Esophagus (tissue), 2 donors: ENCODE data around the gene GRB14. TPM values are rescaled to one million over a fixed set of nuclear protein-coding genes. Genes with fewer than 3 reads are reported as not detected.

Experiments
- H3K27ac ChIP-seq, 2 donors: one replicate each; pipeline ENCODE4 v1.5.1; 2013; ENCODE audit warnings: low read depth in 2 of 2, mild to moderate bottlenecking in 2 of 2, inconsistent platforms in 1 of 2, low read length in 1 of 2, moderate library complexity in 1 of 2
- H3K27me3 ChIP-seq, 2 donors: one replicate each; pipeline ENCODE4 v1.6.1; 2013; ENCODE audit warnings: low read length in 2 of 2, control low read depth in 1 of 2, mild to moderate bottlenecking in 1 of 2; ENCODE audit not compliant: insufficient read depth in 2 of 2, control insufficient read depth in 1 of 2
- H3K36me3 ChIP-seq, 2 donors: one replicate each; pipeline ENCODE4 v1.6.1; 2013; ENCODE audit warnings: low read length in 1 of 2; ENCODE audit not compliant: control insufficient read depth in 2 of 2, insufficient read depth in 2 of 2
- H3K4me1 ChIP-seq, 2 donors: one replicate each; pipeline ENCODE4 v1.6.1; 2013; ENCODE audit warnings: low read length in 1 of 2; ENCODE audit not compliant: control insufficient read depth in 2 of 2, insufficient read depth in 2 of 2
- H3K4me3 ChIP-seq, 2 donors: one replicate each; pipeline ENCODE4 v1.5.1; 2013; ENCODE audit warnings: low read length in 2 of 2, mild to moderate bottlenecking in 2 of 2, low read depth in 1 of 2, moderate library complexity in 1 of 2
- H3K9me3 ChIP-seq, 2 donors: one replicate each; pipeline ENCODE4 v1.6.1; 2013; ENCODE audit warnings: mild to moderate bottlenecking in 2 of 2, low read depth in 1 of 2, low read length in 1 of 2, moderate library complexity in 1 of 2; ENCODE audit not compliant: control insufficient read depth in 2 of 2, insufficient read depth in 1 of 2
- WGBS, 2 donors: extraction: QIAGEN DNeasy Blood & Tissue Kit; methylation state at CpG; one replicate each; pipeline ENCODE4 v1.1.7; 2013; 5-methylcytosine and 5-hydroxymethylcytosine counted together
- polyA plus RNA-seq, 2 donors: library from polyadenylated mRNA; stranded (reverse); fragments of 200-250 nt; gene quantifications; one replicate each; pipeline ENCODE4 v1.2.3, GENCODE V29; 2013
- donor health status: healthy with polysubstance abuse.
- donor health status: Bipolar disorder and iron deficiency.

The GRB14 gene
- polyA plus RNA-seq, 2 donors, result 1.1 to 4.0 TPM

DNA sequence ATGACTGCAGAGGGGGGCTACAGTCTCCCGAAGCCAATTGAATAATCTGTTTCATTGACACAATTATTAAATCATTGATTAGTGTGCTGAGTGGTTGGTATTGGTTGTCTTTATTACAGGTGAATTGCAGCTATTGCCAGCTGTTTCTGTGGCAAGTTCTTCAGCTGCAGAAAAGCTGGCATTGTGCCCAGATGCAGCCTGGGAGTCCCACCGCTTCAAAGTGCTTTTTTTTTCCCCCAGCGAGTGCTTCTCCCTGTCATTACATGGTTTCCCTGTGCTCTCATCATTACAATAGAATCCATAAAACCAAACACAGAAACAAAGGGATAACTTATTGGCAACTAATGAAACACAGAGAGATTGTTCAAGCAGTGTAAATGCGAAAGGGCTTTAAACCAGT, 164.7 kb downstream of the GRB14 start:
- WGBS, 2 donors, result 24 to 31% methylated on average over 4 of the region's 4 CpGs

DNA sequence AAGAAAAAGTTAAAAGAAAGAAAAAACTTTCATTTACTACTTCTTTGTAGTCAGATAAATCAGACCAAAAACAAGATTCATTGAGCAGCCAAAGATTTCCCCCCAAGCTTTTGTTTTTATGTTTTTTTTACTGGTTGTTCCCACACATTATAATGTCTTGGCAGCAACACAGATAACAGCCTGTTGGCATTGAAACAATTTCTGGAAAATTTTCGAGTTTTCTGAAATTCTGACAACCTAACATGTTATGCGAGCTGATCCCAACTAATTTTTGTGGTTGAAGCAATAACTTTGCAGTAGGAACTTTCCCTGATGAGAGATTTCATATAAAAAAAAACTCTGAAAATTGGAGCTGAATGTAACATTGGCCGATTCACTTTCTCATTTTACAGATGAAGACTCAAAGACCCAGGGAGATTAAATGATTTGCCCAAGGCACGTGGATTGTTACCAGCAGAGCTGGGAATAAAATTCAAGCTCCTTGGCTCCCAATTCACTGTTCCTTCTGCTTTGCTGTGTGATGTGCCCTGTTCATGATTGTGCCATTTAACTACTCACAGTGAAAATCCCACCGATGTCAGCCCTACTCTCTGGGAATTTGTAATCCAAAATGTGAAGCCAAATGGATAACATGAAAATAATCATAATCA, 167.5 kb downstream of the GRB14 start:
- no peak overlapping the region for H3K27ac ChIP-seq
- no peaks in the 10 kb centered on the region for H3K4me1 ChIP-seq
- H3K27me3 ChIP-seq, result no peaks in the 10 kb centered on the region
- no peak overlapping the region for H3K4me3 ChIP-seq
- WGBS, 2 donors, result 64 to 73% methylated on average over 5 of the region's 5 CpGs
- no peaks in the 10 kb centered on the region for H3K36me3 ChIP-seq
- H3K9me3 ChIP-seq, result no peaks in the 10 kb centered on the region

More for the DNA sequence above, 164.7 kb downstream of the GRB14 start:
- Histone ChIP-seq H3K36me3 (no peaks in the 10 kb centered on the region), H3K4me3 (no peak overlapping the region), H3K9me3 (no peaks in the 10 kb centered on the region), H3K27ac (no peak overlapping the region), H3K27me3 (no peaks in the 10 kb centered on the region), H3K4me1 (no peaks in the 10 kb centered on the region)

DNA sequence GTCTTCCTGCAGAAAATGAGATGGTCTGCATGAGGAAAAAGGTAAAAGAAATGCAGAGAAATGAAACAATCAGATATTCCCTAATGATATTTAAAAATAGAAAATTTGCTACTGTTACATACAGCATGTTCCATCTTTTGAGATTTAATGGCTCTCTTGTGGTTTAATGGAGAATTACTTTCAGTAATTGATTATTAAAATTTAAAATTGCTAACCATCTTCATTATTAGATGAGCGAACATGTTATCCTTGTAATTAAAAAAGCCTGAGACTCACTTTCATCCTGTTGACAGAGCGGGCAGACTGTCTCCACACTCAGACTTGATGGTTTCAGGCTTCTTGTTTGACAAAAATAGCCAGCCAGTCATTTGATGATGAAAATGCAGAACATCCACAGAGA, 171.0 kb downstream of the GRB14 start:
- Histone ChIP-seq H3K36me3 (no peaks in the 10 kb centered on the region), H3K4me1 (no peaks in the 10 kb centered on the region), H3K27ac (no peak overlapping the region), H3K4me3 (no peak overlapping the region), H3K27me3 (no peaks in the 10 kb centered on the region), H3K9me3 (no peaks in the 10 kb centered on the region)
- WGBS, 2 donors, result 93 to 97% methylated on average over 2 of the region's 2 CpGs

DNA sequence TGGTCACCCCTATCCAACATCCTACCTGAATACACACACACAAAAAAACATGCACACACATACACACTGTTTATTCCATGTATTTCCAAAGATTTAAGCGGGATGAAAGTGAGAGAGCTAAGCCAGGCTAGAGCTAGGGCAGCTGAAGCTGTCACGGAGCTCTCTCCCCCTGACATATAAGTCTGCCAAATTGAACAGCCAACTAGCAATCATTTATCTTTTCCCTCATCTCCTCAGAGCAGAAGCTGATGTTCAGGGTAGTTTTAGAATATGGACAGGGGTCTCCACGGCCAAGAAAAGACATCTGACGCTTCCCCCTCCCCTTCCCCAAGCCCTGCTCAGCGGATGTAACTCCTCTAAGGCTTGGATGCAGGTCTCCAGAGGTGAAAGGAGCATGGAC, 171.6 kb downstream of the GRB14 start:
- Histone ChIP-seq H3K4me3 (no peak overlapping the region), H3K9me3 (no peaks in the 10 kb centered on the region), H3K27me3 (no peaks in the 10 kb centered on the region), H3K36me3 (no peaks in the 10 kb centered on the region), H3K27ac (no peak overlapping the region), H3K4me1 (no peaks in the 10 kb centered on the region)
- 74% methylated on average over 5 of the region's 5 CpGs for WGBS, 2 donors

GRCh38 chr2:164447660-164448059, 173.6 kb downstream of the GRB14 start:
- 75 to 82% methylated on average over 5 of the region's 5 CpGs for WGBS, 2 donors
- no peaks in the 10 kb centered on the region for H3K4me1 ChIP-seq

More at GRCh38 chr2:164447660-164448059, 173.6 kb downstream of the GRB14 start:
- no peaks in the 10 kb centered on the region for H3K36me3 ChIP-seq
- no peaks in the 10 kb centered on the region for H3K27me3 ChIP-seq
- H3K9me3 ChIP-seq, result no peaks in the 10 kb centered on the region
- H3K27ac ChIP-seq, result no peak overlapping the region
- H3K4me3 ChIP-seq, result no peak overlapping the region

Other genes starting within 250 kb of the GRB14 start
- gene COBLL1, start 220.3 kb upstream of the GRB14 start, polyA plus RNA-seq, result 10 to 100 TPM; 18.0 to 27.9 TPM